Stimulated activated CD4-positive, alpha-beta T cell treated with anti-CD3 and anti-CD28 coated beads, Interleukin-15, amount 100 ng/mL, for 48 hours (primary cell): ENCODE data around the gene ZSCAN18.
"Not testable (repeated sequence)": the region's sequence is repeated elsewhere in the genome, so short reads cannot be mapped to it uniquely, and the experiment has no call there.

Experiments
- DNase-seq, 2 donors: peaks; one replicate each; pipeline ENCODE4 v3.0.0-alpha.2; 2020; ENCODE audit warnings: low read depth in 2 of 2

The ZSCAN18 gene, protein sequence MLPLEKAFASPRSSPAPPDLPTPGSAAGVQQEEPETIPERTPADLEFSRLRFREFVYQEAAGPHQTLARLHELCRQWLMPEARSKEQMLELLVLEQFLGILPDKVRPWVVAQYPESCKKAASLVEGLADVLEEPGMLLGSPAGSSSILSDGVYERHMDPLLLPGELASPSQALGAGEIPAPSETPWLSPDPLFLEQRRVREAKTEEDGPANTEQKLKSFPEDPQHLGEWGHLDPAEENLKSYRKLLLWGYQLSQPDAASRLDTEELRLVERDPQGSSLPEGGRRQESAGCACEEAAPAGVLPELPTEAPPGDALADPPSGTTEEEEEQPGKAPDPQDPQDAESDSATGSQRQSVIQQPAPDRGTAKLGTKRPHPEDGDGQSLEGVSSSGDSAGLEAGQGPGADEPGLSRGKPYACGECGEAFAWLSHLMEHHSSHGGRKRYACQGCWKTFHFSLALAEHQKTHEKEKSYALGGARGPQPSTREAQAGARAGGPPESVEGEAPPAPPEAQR

DNA sequence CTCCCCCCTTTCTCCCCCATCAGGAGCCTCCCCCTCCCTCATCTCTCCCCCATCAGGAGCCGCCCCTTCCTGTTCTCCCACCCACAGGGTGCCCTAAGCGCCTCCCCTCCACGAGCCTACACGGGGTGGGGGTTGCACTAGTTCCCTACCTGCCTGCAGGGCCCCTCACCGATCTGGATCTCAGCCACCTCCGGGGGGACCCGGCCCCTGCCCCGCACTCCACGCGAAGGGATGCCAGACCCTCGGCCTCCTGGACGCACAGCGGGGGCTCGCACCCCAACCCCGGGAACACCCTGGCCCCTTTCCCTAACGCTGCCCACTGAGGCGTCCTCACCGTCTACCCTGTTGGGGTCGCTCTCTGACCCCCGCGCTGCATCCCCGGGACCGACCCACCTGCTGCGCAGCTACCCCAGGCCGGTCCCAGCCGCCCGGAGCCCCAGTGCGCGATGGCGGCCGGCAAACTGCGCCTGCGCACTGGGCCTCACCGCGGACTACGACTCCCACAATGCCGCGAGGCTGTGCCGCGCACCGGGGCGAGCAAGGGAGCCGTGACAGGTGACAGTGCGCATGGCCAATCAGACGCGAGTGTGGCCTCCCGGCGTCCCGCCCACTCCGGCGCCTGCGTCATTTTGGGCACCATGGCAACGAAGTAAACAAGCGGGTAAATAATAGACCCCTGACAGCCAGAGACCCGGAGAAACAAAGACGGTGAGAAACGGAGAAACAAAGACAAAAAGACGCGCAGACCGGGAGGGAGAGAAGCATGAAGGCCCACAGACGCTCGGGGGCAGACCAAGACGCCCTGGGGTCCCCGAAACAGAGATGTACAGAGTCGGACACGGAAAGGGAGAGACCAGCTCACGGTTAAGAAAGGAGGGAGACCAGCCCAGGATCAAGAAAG lies at the start of gene ZSCAN18:
Gene ZSCAN18 (minus strand): TSS at position 451 of the 901 bp plus-strand sequence. CDS start 7,964 bp downstream, outside the sequence.
- DNase-seq: peak; percentile 89 to 92

DNA sequence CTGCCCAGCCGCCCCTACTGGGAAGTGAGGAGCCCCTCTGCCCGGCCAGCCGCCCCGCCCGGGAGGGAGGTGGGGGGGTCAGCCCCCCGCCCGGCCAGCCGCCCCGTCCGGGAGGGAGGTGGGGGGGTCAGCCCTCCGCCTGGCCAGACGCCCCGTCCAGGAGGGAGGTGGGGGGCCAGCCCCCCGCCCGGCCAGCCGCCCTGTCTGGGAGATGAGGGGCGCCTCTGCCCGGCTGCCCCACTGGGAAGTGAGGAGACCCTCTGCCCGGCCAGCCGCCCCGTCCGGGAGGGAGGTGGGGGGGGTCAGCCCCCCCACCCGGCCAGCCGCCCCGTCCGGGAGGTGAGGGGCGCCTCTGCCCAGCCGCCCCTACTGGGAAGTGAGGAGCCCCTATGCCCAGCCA lies 49.4 kb upstream of the ZSCAN18 start:
- DNase-seq: not testable (repeated sequence)

DNA sequence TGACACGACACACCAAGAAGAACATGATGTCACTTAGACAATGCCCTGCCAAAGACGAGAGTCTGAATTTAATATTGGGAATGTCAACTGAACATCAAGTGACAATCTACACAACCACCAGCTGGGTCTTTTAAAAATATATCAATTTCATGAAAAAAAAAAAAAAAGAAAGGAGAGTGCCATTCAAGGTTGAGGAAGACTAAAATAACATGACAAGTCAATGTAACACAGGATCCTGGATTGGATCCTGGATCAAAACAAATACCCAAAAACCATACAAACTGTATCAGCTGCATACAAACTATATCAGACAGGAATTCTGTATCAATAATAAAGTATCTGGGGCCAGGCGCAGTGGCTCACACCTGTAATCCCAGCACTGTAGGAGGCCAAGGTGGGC lies 47.8 kb upstream of the ZSCAN18 start:
- DNase-seq: no peak

DNA sequence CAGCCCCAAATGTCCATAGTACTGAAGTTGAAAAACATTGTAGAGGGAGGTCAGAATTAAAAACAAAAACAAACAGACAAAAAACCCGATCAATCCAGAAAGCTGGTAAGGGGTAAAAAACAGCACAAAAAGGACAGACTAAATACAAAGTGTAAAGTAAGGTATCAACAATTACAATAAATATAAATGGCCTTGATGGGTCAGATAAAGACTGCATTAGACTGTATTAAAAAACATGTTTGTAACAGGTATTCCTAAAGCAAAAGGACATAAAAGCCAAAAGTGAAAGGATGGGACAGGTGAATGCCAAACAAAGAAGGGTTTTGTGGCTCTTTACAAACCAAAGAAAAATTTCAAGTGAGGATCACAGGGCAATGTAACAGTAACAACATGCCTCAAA lies 36.2 kb upstream of the ZSCAN18 start:
- DNase-seq: no peak

DNA sequence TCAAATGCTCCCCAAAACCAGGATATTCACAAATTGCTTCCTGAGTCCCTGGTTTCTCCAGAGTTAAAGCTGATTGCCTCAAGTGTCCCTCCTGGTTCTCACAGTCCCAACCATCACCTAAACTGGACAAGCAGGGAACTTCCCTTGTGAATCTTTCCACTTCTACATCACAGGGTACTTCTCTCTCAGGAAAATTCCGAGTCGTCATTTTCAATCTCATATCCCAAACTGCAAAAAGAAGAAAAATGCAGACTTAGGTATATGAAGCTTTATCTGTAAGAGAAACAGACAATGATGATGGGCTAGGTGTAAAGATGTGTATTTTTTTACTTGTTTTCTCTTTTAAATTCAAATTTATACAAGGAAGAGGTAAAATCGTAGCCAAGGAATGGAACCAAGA lies 31.3 kb upstream of the ZSCAN18 start:
- no peak for DNase-seq

DNA sequence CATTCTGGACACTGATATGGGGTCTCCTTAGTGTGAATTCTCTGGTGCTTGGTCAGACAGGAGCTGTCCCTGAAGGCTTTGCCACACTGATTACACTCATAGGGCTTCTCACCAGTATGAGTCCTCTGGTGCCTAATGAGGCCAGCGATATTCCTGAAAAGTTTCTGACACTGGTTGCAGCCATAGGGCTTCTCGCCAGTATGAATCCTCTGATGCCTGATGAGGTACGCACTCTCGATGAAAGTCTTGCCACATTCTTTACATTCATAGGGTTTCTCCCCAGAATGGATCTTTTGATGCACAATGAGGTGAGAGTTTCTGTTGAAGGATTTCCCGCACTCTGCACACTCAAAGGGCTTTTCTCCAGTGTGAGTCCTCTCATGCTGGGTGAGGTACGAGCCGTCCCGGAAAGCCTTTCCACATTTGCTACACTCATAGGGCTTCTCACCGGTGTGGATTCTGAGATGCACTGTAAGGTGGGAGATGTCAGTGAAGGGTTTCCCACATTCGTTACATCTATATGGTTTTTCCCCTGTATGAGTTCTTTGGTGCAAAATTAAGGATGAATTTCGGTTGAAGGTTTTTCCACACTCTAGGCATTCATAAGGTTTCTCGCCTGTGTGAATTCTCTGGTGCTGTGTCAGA lies 30.1 kb upstream of the ZSCAN18 start:
- no peak for DNase-seq

DNA sequence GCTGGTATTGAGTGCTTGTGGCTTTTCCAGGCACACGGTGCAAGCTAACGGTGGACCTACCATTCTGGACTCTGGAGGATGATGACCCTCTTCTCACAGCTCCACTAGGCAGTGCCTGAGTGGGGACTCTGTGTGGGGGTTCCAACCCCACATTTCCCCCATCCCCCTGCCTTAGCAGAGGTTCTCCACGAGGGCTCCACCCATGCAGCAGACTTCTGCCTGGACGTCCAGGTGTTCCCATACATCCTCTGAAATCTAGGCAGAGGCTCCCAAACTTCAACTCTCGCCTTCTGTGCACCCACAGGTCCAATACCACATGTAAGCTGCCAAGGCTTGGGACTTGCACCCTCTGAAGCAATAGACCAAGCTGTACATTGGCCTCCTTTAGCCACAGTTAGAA lies 25.3 kb upstream of the ZSCAN18 start:
- DNase-seq: no peak

DNA sequence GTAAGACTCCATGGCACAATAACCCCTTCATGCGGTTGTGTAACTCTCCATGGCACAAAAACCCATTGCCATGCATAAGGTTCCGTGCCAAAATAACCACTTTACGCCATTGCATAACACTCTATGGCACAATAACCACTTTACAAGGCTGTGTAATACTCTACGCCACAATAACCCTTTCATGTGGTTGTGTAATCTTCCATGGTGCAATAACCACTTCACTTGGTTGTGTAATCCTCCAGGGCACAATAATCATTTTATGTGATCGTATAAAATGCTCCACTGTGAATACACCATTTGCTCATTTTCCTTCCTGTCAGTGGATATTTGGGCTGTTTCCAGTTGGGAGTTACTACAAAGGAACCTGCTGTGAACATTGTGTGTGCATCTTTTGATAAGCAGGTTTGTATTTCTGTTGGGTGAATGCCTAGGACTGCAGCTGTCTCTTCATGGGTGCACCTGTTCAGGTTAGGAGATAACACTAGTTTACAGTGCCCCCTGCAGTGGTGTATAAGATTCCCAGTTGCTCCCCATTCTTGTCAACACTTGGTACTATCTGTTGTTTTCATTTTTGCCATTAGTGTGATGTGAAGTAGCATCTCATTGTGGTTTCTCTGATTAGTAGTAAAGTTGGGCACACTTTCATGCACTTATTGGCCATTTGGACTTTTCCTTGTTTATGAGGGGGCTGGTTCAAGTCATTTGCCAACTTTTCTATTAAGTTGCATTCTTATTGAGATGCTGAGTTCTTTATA lies 21.1 kb upstream of the ZSCAN18 start:
- DNase-seq: no peak

DNA sequence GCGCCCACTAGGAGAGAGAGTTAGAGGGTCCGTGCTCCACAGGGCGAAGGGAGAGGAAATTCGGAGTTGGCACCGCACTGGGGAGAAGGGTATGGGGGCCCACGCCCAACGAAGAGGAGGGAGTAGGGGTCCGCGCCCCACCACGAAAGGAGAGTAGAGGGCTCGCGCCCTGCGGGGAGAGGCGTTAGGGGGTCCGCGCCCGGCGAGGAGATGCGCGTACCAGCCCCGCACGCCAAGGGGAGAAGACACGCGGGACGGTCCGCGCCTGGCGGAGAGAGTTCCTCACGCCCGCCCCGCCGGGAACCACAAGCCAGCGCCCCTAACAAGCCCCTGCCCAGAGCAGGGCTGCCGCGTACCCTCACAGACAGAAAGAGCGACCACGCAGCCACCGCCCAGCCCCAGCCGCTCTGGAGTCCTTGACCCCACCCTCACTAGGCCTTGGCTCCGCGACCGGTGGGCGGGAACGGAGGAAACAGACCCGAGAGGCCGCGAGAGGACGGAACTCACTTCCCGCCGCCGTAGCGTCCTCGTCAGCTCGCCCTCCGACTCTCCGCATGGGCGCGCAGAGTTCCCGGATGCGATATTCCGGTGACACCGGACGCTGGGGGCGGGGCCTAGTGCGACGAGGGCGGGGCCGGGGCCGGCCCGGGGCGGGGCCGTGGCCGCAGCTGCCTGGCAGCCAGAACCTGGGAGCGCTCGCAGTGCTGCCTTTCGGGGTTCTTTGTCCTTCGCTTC lies 20.0 kb upstream of the ZSCAN18 start:
- DNase-seq: no peak

DNA sequence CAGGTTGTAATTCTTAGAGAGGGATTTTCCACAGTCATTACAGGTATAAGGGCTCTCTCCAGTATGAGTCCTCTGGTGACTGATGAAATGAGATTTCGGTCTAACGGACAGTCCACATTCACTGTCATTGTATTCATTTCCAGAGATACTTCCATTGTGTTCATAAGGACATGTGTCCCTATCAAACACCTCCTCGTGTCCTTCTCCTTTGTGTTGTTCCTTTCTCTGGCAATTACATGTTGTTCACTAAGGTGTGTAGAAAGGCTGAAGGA lies 10.5 kb upstream of the ZSCAN18 start:
- DNase-seq: no peak

DNA sequence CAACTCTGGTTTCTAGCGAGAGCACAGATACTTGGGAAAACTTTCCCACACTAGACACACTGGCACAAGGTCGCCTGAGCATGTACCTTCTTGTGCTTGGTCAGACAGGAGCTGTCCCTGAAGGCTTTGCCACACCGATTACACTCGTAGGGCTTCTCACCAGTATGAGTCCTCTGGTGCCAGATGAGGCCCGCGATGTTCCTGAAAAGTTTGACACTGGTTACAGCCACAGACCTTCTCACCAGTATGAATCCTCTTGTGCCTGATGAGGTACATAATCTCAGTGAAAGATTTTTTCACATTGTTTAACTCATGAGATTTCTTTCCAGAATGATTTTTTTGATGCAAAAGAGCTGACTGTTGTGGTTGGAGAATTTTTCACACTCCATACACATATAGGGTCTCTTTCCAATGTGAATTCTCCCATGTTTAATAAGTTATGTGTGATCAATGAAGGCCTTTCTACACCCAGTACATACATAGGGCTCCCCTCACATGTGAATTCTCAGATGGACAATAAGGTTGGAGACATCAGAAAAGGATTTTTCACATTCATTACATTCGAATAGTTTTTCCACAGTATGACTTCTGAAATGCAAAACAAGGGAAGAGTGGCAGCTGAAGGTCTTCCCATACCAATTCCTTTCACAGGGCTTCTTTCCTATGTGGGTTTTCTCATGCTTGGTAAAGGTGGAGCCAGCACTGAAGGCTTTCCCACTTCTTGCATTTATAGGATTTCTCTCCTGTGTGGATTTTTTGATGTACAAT lies 9.9 kb upstream of the ZSCAN18 start:
- no peak for DNase-seq

DNA sequence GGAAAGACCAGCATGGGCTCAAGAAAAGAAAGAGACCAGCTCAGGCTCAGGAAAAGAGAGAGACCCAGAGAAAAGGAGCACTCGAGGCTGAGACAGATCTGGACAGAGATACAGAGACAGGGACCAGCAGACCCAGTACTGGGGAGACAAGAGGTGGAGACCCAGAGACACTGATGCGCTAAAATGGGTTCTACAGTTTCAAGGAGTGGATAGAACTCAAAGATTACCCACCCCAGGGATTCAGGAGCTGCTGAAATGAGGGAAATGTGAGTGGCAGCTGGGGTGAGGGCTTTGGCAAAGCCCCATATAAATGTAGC lies 609 bp upstream of the ZSCAN18 start:
- no peak for DNase-seq

DNA sequence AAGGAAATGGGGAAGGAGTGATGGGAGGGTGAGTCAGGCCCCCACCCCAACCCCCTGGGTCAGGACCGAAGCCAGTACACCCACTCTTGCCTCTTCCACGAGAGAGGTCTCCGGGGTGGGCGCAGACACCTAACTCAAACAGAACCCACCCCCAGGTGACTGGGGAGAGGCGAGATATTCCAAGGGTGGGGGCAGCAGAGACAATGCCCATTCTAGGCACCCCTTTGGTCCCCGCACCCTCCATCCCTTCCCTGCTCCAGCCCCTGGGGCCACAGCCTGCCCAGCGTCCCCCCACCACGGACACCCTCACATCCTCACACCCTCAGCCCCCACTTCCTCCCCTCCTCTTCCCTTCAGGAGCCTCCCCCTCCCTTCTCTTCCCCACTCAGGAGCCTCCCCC lies 682 bp downstream of the ZSCAN18 start:
- DNase-seq: no peak

DNA sequence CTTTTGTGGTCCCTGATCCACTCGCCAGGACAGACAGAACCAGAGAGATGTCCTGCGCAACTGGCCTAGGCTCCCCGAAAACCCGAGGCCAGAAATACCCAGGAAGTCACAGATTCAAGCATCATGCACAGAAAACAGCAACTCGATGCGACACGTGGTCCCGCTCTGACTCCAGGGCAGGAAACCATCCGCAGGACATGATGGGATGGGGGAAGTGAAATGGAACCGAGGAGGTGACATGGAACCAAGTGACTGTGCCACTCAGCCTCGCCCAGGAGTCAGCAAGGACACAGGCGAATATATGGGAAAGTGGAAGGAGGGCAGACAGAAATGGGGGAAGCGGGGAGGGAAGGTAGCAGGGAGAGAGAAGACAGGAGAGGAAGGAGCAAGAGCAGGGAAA lies 1.1 kb downstream of the ZSCAN18 start:
- DNase-seq: no peak

DNA sequence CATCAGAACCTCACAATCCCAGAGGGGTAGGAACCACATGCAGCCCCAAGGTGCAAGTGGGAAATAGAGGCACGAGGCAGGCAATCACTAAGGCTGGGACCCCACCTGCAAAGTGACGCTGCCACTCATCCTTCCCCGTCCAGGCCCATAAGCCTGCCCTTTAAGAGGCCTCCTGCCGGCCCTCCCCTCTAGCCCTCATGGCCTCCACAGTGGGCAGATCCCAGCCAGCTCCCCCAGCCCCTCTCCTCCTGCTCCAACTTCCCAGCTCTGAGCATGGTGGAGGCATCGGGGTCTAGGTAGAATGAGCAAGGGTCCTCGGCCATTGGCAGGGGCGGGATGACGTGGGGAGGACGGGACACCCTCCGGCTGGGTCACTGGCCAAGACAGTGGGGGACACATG lies 2.7 kb downstream of the ZSCAN18 start:
- DNase-seq: no peak

DNA sequence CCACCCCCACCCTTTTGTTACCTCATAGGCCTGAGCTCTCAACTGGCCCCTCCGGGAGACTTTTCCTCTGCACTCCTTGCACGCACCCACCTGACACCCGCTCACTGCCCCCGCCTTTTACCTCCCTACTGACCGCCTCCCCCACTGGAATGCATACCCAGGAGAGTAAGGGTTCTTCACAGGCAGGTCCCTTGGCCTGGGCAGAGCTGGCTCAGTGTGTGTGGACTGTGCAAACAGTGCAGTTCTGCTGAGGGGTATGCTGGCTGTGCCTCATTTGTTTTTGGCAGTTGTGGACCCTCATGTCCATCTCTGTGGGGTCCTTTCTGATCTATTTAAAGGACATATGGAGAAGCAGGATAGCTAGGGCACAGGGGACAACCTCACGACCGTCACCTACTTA lies 5.0 kb downstream of the ZSCAN18 start:
- DNase-seq: no peak

DNA sequence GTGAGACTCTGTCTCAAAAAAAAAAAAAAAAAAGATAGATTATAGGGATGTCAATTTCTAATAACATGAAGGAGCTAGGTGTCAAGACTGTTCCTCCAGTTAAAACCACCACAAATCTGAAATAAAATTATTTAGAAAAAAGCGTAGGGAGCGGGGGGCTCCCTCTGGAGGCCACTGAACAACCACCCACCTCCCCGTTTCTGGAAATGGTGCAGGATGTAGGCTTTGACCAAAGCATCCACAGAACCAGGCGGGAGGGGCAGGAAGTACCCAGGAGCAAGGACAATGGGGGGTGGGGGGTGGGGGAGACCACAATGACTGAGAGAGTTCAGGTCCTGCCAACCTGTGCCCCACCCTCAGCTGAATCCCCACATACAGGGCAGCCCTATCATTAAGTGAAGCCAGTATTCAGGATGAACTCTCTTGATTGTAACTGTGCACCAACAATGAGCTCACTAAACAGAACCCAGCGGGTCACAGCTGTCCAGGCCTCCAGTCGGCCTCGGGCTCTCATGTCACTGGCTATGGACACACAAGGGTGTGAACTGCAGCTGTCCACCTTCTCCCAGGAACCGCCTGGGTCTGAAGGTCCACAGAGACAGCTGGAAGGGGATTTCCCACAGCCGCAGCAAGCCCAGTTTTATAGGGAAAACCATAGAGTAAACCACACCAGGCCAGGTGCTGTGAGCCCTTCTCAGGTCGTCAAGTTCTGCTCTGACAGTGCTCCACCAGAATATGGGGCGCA lies 6.6 kb downstream of the ZSCAN18 start:
- DNase-seq: no peak

DNA sequence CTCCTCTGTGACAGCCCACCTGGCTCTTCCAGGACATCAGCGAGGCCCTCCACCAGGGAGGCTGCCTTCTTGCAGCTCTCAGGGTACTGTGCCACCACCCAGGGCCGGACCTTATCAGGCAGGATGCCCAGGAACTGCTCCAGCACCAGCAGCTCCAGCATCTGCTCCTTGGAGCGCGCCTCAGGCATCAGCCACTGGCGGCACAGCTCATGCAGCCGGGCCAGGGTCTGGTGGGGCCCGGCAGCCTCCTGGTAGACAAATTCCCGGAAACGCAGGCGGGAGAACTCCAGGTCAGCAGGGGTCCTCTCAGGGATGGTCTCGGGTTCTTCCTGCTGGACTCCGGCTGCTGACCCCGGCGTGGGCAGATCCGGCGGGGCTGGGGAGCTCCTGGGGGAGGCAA lies 8.2 kb downstream of the ZSCAN18 start:
- no peak for DNase-seq

DNA sequence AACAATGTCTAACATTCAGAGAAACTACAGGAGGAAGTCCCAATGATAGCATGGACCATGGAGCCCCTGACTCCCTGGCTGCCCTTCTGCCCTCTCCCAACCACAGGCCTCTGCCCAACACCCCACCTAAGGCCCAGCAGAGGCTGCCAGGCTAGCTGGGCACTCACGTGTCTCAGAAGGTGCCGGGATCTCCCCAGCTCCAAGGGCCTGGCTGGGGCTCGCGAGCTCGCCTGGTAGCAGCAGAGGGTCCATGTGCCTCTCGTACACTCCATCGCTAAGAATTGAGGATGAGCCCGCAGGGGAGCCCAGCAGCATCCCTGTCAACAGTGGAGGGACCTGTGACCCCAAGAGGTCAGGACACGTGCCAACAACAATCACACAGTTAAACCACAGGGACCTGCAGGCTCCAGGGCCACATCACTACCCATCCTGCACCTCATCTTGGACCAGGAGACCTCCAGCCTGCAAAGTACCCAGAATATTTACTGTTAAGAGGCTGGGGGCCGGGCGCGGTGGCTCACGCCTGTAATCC lies 9.4 kb downstream of the ZSCAN18 start:
- no peak for DNase-seq
